Cardiac muscle cell (in vitro differentiated cells and primary cell): ENCODE results near the gene SOBP. TPM values are rescaled to one million over a fixed set of nuclear protein-coding genes. Genes with fewer than 3 reads are reported as not detected.

Source experiments
- DNase-seq, 2 donors: peaks; one replicate each; pipeline versions ENCODE4 v3.0.0 to v3.0.0-alpha.2; 2010 to 2017; ENCODE audit warnings: low read depth in 1 of 2, low spot score in 1 of 2
- H3K27ac ChIP-seq: fragments of 200-600 bp; sonication (generic); 2 replicates; pipeline ENCODE4 v1.5.1; 2016
- H3K27me3 ChIP-seq: fragments of 200-600 bp; sonication (generic); 2 replicates; pipeline ENCODE4 v1.6.0; 2016; ENCODE audit warnings: control low read depth
- H3K36me3 ChIP-seq: fragments of 200-600 bp; sonication (generic); 2 replicates; pipeline ENCODE4 v1.5.1; 2016; ENCODE audit warnings: control low read depth
- H3K4me1 ChIP-seq: fragments of 200-600 bp; sonication (generic); 2 replicates; pipeline ENCODE4 v1.8.1; 2017; ENCODE audit warnings: low read depth, mild to moderate bottlenecking, mixed run types
- H3K4me3 ChIP-seq: fragments of 200-600 bp; sonication (generic); 2 replicates; pipeline ENCODE4 v1.5.1; 2016; ENCODE audit warnings: mild to moderate bottlenecking
- H3K9me3 ChIP-seq: fragments of 200-600 bp; sonication (generic); 2 replicates; pipeline ENCODE4 v1.5.1; 2017; ENCODE audit warnings: low read depth, mild to moderate bottlenecking, control low read depth
- CTCF ChIP-seq: IDR thresholded peaks from 2 replicates; pipeline ENCODE4 v1.5.1; 2012; ENCODE audit warnings: low read depth, mild to moderate bottlenecking, low read length
- polyA plus RNA-seq: library from polyadenylated mRNA; unstranded; fragments of >200 nt; fragmentation: Nextera tagmentation; extraction: Ambion mirVana; gene quantifications from 2 replicates; pipeline ENCODE4 v1.2.1, GENCODE V29; 2016
- total RNA-seq: library from RNA; depleted of rRNA; stranded (reverse); fragments of >200 nt; gene quantifications from 2 replicates; pipeline ENCODE4 v1.2.3, GENCODE V29; 2016

Gene SOBP
- total and polyA plus RNA-seq, 2 experiments from 2014 or later, result 27.5 to 30.8 TPM

- no peaks in the 10 kb centered on the region for H3K27me3 ChIP-seq
- H3K36me3 ChIP-seq, result peaks cover 7% of the 10 kb centered on the region
- DNase-seq, result no peak
- no peak overlapping the region for H3K4me3 ChIP-seq
- no peak overlapping the region for H3K27ac ChIP-seq
- peaks cover 5% of the 10 kb centered on the region for H3K4me1 ChIP-seq
- TF ChIP-seq CTCF, result no peak
- no peaks in the 10 kb centered on the region for H3K9me3 ChIP-seq
These were observed 151.6 kb downstream of the SOBP start for GRCh38 chr6:107641500-107641941.

GRCh38 chr6:107642095-107642860 is 152.4 kb downstream of the SOBP start:
- Histone ChIP-seq H3K36me3 (peaks cover 4% of the 10 kb centered on the region), H3K4me3 (no peak overlapping the region), H3K4me1 (peaks cover 5% of the 10 kb centered on the region), H3K9me3 (no peaks in the 10 kb centered on the region), H3K27ac (no peak overlapping the region), H3K27me3 (no peaks in the 10 kb centered on the region)
- no peak for TF ChIP-seq CTCF
- no peak for DNase-seq

GRCh38 chr6:107642861-107643328 is 153.0 kb downstream of the SOBP start:
- H3K36me3 ChIP-seq, result no peaks in the 10 kb centered on the region

GRCh38 chr6:107644513-107644912 is 154.6 kb downstream of the SOBP start:
- Histone ChIP-seq H3K9me3 (no peaks in the 10 kb centered on the region), H3K4me1 (peaks cover 5% of the 10 kb centered on the region), H3K36me3 (no peaks in the 10 kb centered on the region), H3K27ac (no peak overlapping the region), H3K27me3 (no peaks in the 10 kb centered on the region), H3K4me3 (no peak overlapping the region)
- DNase-seq, result no peak
- no peak for TF ChIP-seq CTCF

More at GRCh38 chr6:107642861-107643328, 153.0 kb downstream of the SOBP start:
- Histone ChIP-seq H3K27me3 (no peaks in the 10 kb centered on the region), H3K4me1 (peaks cover 5% of the 10 kb centered on the region), H3K9me3 (no peaks in the 10 kb centered on the region), H3K4me3 (no peak overlapping the region), H3K27ac (no peak overlapping the region)
- TF ChIP-seq CTCF, result no peak
- DNase-seq, result no peak

GRCh38 chr6:107645740-107646139 is 155.8 kb downstream of the SOBP start:
- TF ChIP-seq CTCF, result no peak
- no peak for DNase-seq
- H3K27me3 ChIP-seq, result no peaks in the 10 kb centered on the region
- H3K4me3 ChIP-seq, result no peak overlapping the region
- no peaks in the 10 kb centered on the region for H3K36me3 ChIP-seq
- H3K9me3 ChIP-seq, result no peaks in the 10 kb centered on the region
- H3K27ac ChIP-seq, result no peak overlapping the region
- peaks cover 5% of the 10 kb centered on the region for H3K4me1 ChIP-seq
